C4-2B (cell line): ENCODE results near the gene HPGDS.

Experiments
- ZFX ChIP-seq: fragments of 450-650 bp; IDR thresholded peaks from 2 replicates; pipeline ENCODE4 v1.6.1; 2017
- TF ChIP-seq, protein P1 (sequence below): fragments of 450-650 bp; conservative IDR thresholded peaks from 2 replicates; pipeline ENCODE4 v1.5.1; 2017; ENCODE audit warnings: mild to moderate bottlenecking

DNA sequence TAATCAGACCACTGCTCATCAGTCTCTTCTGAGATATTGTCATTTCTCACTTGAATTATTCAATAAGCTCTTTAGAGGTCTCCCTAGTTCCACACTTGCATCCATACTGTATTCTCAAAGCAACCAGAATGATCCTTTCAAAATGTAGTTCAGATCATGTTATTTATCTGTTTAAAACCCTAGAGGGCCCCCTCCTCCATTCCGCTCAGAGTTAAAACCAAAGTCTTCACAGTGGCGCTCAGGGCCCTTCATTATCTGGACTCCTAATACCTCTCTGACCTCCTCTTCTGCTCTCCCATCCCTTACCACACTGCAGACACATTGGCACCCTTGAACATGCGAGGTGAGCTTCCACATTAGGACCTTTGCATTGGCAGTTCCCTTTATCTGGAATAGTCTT lies 32.7 kb upstream of the HPGDS start:
- TF ChIP-seq, protein P1, sequence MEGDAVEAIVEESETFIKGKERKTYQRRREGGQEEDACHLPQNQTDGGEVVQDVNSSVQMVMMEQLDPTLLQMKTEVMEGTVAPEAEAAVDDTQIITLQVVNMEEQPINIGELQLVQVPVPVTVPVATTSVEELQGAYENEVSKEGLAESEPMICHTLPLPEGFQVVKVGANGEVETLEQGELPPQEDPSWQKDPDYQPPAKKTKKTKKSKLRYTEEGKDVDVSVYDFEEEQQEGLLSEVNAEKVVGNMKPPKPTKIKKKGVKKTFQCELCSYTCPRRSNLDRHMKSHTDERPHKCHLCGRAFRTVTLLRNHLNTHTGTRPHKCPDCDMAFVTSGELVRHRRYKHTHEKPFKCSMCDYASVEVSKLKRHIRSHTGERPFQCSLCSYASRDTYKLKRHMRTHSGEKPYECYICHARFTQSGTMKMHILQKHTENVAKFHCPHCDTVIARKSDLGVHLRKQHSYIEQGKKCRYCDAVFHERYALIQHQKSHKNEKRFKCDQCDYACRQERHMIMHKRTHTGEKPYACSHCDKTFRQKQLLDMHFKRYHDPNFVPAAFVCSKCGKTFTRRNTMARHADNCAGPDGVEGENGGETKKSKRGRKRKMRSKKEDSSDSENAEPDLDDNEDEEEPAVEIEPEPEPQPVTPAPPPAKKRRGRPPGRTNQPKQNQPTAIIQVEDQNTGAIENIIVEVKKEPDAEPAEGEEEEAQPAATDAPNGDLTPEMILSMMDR = no peak
- no peak for TF ChIP-seq ZFX
